HG03039 (cell line): ENCODE data around the gene MYDGF.

Source experiments
- ATAC-seq: cut with Tn5 transposase; IDR thresholded peaks from one replicate; pipeline ENCODE4 v1.9.1; 2021; ENCODE audit warnings: mild to moderate bottlenecking, moderate library complexity; ENCODE audit not compliant: unreplicated experiment

Gene MYDGF

GRCh38 chr19:4676955-4677731 is 7.0 kb upstream of the MYDGF start:
- no peak for ATAC-seq

GRCh38 chr19:4675346-4675745 is 5.2 kb upstream of the MYDGF start:
- ATAC-seq, result no peak

GRCh38 chr19:4673726-4674125 is 3.6 kb upstream of the MYDGF start:
- no peak for ATAC-seq

GRCh38 chr19:4673216-4673615 is 3.1 kb upstream of the MYDGF start:
- no peak for ATAC-seq

GRCh38 chr19:4671185-4671851 is 1.2 kb upstream of the MYDGF start:
- no peak for ATAC-seq

- ATAC-seq, result no peak
Observed at GRCh38 chr19:4664642-4665041, 5.5 kb downstream of the MYDGF start.

GRCh38 chr19:4662812-4663211 is 7.3 kb downstream of the MYDGF start:
- no peak for ATAC-seq

GRCh38 chr19:4662020-4662695 is 8.0 kb downstream of the MYDGF start:
- ATAC-seq, result no peak

GRCh38 chr19:4660993-4661392 is 9.1 kb downstream of the MYDGF start:
- ATAC-seq, result no peak

GRCh38 chr19:4660181-4660791 is 9.9 kb downstream of the MYDGF start:
- no peak for ATAC-seq

- no peak for ATAC-seq
Observed at GRCh38 chr19:4657835-4658234, 12.3 kb downstream of the MYDGF start.

GRCh38 chr19:4657262-4657661 is 12.9 kb downstream of the MYDGF start:
- no peak for ATAC-seq

- no peak for ATAC-seq
Observed at GRCh38 chr19:4656102-4656501, 14.0 kb downstream of the MYDGF start.

- ATAC-seq, result no peak
Observed at GRCh38 chr19:4654437-4655361, 15.4 kb downstream of the MYDGF start.

- no peak for ATAC-seq
Observed at GRCh38 chr19:4653793-4654436, 16.2 kb downstream of the MYDGF start.

GRCh38 chr19:4652075-4652474 is 18.1 kb downstream of the MYDGF start:
- ATAC-seq, result no peak

GRCh38 chr19:4650159-4650558 is 20.0 kb downstream of the MYDGF start:
- ATAC-seq, result no peak

GRCh38 chr19:4649392-4650047 is 20.6 kb downstream of the MYDGF start:
- no peak for ATAC-seq
